Endodermal cell (in vitro differentiated cells): ENCODE data around the gene LAIR1. TPM values are rescaled to one million over a fixed set of nuclear protein-coding genes. Genes with fewer than 3 reads are reported as not detected.

Experiments used
- DNase-seq: peaks from one replicate; pipeline ENCODE4 v3.0.0-alpha.2; 2017
- H3K27ac ChIP-seq: 2 replicates; pipeline ENCODE4 v1.5.1; 2013; ENCODE audit warnings: mild to moderate bottlenecking, low read depth, low read length, moderate library complexity
- H3K27me3 ChIP-seq: 2 replicates; pipeline ENCODE4 v1.6.1; 2013; ENCODE audit warnings: mild to moderate bottlenecking, low read length, moderate library complexity; ENCODE audit not compliant: insufficient read depth, control insufficient read depth, poor library complexity, severe bottlenecking
- H3K36me3 ChIP-seq: 2 replicates; pipeline ENCODE4 v1.7.0; 2013; ENCODE audit warnings: mild to moderate bottlenecking, low read length, moderate library complexity; ENCODE audit not compliant: control insufficient read depth, insufficient read depth
- H3K4me1 ChIP-seq: one replicate; pipeline ENCODE4 v1.7.0; 2013; ENCODE audit warnings: low read length; ENCODE audit not compliant: control insufficient read depth, insufficient read depth
- H3K4me3 ChIP-seq: 2 replicates; pipeline ENCODE4 v1.5.1; 2013; ENCODE audit warnings: mild to moderate bottlenecking, low read length, moderate library complexity
- H3K9ac ChIP-seq: 2 replicates; pipeline ENCODE4 v1.6.1; 2013; ENCODE audit warnings: mild to moderate bottlenecking, low read length, moderate library complexity; ENCODE audit not compliant: poor library complexity, severe bottlenecking; ENCODE audit errors: extremely low read depth
- H3K9me3 ChIP-seq: 2 replicates; pipeline ENCODE4 v1.6.1; 2013; ENCODE audit warnings: mild to moderate bottlenecking, low read length, moderate library complexity; ENCODE audit not compliant: control insufficient read depth
- H3K27ac Mint-ChIP-seq: 2 replicates; pipeline ENCODE4 v1.8.0; 2020; ENCODE audit warnings: mixed read lengths
- H3K27me3 Mint-ChIP-seq: 2 replicates; pipeline ENCODE4 v1.8.0; 2021; ENCODE audit warnings: mild to moderate bottlenecking, mixed read lengths; ENCODE audit not compliant: insufficient read depth
- H3K36me3 Mint-ChIP-seq: 2 replicates; pipeline ENCODE4 v1.8.0; 2020; ENCODE audit warnings: low read depth, mixed read lengths
- H3K4me1 Mint-ChIP-seq: 2 replicates; pipeline ENCODE4 v1.8.0; 2020; ENCODE audit warnings: mixed read lengths
- H3K4me3 Mint-ChIP-seq: 2 replicates; pipeline ENCODE4 v1.8.0; 2020; ENCODE audit warnings: mild to moderate bottlenecking, moderate library complexity, mixed read lengths
- H3K9me3 Mint-ChIP-seq: 2 replicates; pipeline ENCODE4 v1.8.0; 2020; ENCODE audit warnings: mild to moderate bottlenecking, mixed read lengths
- WGBS, 2 experiments: methylation state at CpG; one replicate each; pipeline versions ENCODE4 v1.1.5 to v1.1.7; 2013; ENCODE audit warnings: missing lambda C conversion rate in 2 of 2, mixed read lengths in 1 of 2; ENCODE audit not compliant: insufficient coverage in 1 of 2, insufficient read length in 1 of 2; 5-methylcytosine and 5-hydroxymethylcytosine counted together
- total RNA-seq, 2 donors: library from RNA; stranded (reverse); fragmentation: NEBNext Ultra II Directional in 1 of 2; extraction: Animal tissue kit (Norgen Biotek cat#: 25700) in 1 of 2; gene quantifications; 2 replicates in 1 of 2; 3 replicates in 1 of 2; pipeline ENCODE4 v1.2.1, GENCODE V29; 2021
- TF ChIP-seq, protein P1 (sequence below): fragments of 200-600 bp; sonication (generic); conservative IDR thresholded peaks from 2 replicates; pipeline ENCODE4 v1.5.0; 2021; ENCODE audit warnings: antibody characterized with exemption, mild to moderate bottlenecking

LAIR1 gene
- total RNA-seq, 2 donors from 2014 or later = not detected

DNA sequence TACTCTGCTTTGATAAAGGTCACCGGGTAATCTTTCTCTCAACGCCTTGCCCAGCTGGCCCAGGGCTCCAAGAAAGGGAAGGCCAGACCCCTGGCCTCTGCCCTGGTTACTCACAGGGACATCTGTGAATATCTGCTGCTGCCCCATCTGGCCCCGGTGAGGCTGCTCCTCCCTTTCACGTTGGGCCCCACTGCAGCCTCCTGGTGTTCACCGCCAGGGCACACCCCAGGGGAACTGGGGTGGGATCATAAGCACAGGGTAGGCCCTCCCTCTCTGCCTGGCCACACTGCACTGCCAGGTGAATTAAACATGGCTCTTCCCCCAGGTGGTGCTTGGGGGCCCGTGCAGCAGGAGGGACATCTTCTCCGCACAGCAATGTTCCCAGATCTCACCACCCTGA is 12.7 kb downstream of the LAIR1 start:
- H3K9me3 ChIP-seq = no peaks in the 10 kb centered on the region
- peaks cover 10% of the 10 kb centered on the region for H3K27me3 Mint-ChIP-seq
- no peaks in the 10 kb centered on the region for H3K4me1 Mint-ChIP-seq
- no peak overlapping the region for H3K4me3 ChIP-seq
- no peak overlapping the region for H3K9ac ChIP-seq
- H3K36me3 Mint-ChIP-seq = no peaks in the 10 kb centered on the region
- TF ChIP-seq, protein P1, sequence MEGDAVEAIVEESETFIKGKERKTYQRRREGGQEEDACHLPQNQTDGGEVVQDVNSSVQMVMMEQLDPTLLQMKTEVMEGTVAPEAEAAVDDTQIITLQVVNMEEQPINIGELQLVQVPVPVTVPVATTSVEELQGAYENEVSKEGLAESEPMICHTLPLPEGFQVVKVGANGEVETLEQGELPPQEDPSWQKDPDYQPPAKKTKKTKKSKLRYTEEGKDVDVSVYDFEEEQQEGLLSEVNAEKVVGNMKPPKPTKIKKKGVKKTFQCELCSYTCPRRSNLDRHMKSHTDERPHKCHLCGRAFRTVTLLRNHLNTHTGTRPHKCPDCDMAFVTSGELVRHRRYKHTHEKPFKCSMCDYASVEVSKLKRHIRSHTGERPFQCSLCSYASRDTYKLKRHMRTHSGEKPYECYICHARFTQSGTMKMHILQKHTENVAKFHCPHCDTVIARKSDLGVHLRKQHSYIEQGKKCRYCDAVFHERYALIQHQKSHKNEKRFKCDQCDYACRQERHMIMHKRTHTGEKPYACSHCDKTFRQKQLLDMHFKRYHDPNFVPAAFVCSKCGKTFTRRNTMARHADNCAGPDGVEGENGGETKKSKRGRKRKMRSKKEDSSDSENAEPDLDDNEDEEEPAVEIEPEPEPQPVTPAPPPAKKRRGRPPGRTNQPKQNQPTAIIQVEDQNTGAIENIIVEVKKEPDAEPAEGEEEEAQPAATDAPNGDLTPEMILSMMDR = no peak
- no peak overlapping the region for H3K27ac Mint-ChIP-seq
- no peak overlapping the region for H3K4me3 Mint-ChIP-seq
- no peaks in the 10 kb centered on the region for H3K9me3 Mint-ChIP-seq
- no peaks in the 10 kb centered on the region for H3K4me1 ChIP-seq
- H3K27ac ChIP-seq = no peak overlapping the region
- no peaks in the 10 kb centered on the region for H3K27me3 ChIP-seq
- 80 to 84% methylated on average over 6 to 7 of the region's 7 CpGs for WGBS, 2 experiments
- no peak for DNase-seq
- no peaks in the 10 kb centered on the region for H3K36me3 ChIP-seq

DNA sequence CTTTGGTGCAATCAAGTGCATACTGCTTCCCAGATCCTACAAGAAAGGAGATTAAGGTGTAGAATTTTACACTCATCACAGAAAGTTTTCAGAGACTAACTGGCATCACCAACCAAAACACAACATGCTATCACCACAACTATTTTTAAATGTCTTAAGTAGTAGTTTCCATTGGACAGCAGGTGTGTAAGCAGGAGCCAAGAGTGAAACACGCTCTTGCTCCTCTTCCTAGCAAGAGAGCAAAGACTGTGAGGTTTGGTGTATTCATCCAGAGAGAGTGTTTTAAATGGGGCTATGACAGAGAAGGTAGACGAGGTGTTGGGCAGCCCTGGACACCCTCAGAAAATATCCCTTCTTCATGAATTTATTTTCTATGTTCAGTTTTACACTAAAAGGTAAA is 13.3 kb downstream of the LAIR1 start:
- no peak overlapping the region for H3K4me3 Mint-ChIP-seq
- H3K27me3 Mint-ChIP-seq = peaks cover 10% of the 10 kb centered on the region
- Histone ChIP-seq H3K4me1 (no peaks in the 10 kb centered on the region), H3K27ac (no peak overlapping the region), H3K4me3 (no peak overlapping the region), H3K9ac (no peak overlapping the region), H3K9me3 (no peaks in the 10 kb centered on the region), H3K27me3 (no peaks in the 10 kb centered on the region), H3K36me3 (no peaks in the 10 kb centered on the region)
- WGBS, 2 experiments = 81% methylated on average over 1 of the region's 2 CpGs; no CpG with 5 or more reads in 1 of the 2 experiments
- TF ChIP-seq, protein P1 = no peak
- H3K4me1 Mint-ChIP-seq = no peaks in the 10 kb centered on the region
- no peak overlapping the region for H3K27ac Mint-ChIP-seq
- H3K36me3 Mint-ChIP-seq = no peaks in the 10 kb centered on the region
- no peaks in the 10 kb centered on the region for H3K9me3 Mint-ChIP-seq
- DNase-seq = no peak

DNA sequence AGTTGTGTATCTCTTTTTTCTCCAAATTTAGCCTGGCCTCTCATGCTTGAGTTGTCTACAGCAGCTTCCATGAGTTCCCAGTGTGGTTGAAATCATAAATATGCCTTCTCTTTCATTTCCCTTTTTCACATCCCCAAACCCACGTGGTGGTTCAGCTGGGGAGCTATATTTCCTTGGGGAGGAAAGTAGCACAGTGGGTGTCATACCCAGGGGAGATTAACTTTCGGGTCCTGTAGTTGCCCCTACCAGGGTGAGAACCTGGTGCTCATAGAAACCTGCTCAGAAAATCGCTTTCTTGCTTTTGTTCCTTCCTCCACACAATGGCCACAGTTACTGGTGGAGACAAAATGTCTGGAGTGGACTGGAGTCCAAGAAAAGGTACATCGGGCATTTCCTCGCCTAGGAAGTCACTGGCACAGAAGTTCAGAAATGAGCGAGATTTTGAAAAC is 18.8 kb downstream of the LAIR1 start:
- Histone ChIP-seq H3K4me3 (no peak overlapping the region), H3K4me1 (no peaks in the 10 kb centered on the region), H3K27me3 (no peaks in the 10 kb centered on the region), H3K9me3 (no peaks in the 10 kb centered on the region), H3K27ac (no peak overlapping the region), H3K36me3 (no peaks in the 10 kb centered on the region), H3K9ac (no peak overlapping the region)
- H3K36me3 Mint-ChIP-seq = no peaks in the 10 kb centered on the region
- no peaks in the 10 kb centered on the region for H3K4me1 Mint-ChIP-seq
- no peak overlapping the region for H3K27ac Mint-ChIP-seq
- TF ChIP-seq, protein P1 = no peak
- 74 to 94% methylated on average over 3 to 6 of the region's 6 CpGs for WGBS, 2 experiments
- no peak overlapping the region for H3K4me3 Mint-ChIP-seq
- no peak for DNase-seq
- H3K9me3 Mint-ChIP-seq = no peaks in the 10 kb centered on the region
- H3K27me3 Mint-ChIP-seq = peaks cover 10% of the 10 kb centered on the region
